ENCODE data around the gene RPL12.

Gene RPL12

GRCh38 chr9:127450830-127451607, at the start of gene RPL12, which contains the start of gene LRSAM1:
TSS of gene RPL12 (minus strand) at chr9:127451406. CDS start at chr9:127451317, 89 bp downstream.
TSS of gene LRSAM1 (plus strand) at chr9:127451510. CDS start at chr9:127454528, 3,018 bp downstream.
- in situ Hi-C loops (cut with MboI; ENCODE audit: low sequenced_read_pairs): no loop called here

- in situ Hi-C loops (cut with MboI; ENCODE audit: low sequenced_read_pairs): loop anchor here (10.0 to 25.0 kb wide), 2 partner anchors 234 to 411 kb away; partner anchors contain the start of genes ST6GALNAC4 and TOR2A
These were observed 49.7 kb upstream of the RPL12 start for GRCh38 chr9:127500862-127501261.

- in situ Hi-C loops (cut with MboI; ENCODE audit: low sequenced_read_pairs): loop anchor here (10.0 to 25.0 kb wide), 2 partner anchors 234 to 412 kb away; partner anchors contain the start of genes ST6GALNAC4 and TOR2A
These were observed 49.2 kb upstream of the RPL12 start for GRCh38 chr9:127500399-127500798.

GRCh38 chr9:127498298-127498697, 47.1 kb upstream of the RPL12 start:
- in situ Hi-C loops (cut with MboI; ENCODE audit: low sequenced_read_pairs): no loop called here

- in situ Hi-C loops (cut with MboI; ENCODE audit: low sequenced_read_pairs): no loop called here
These were observed 46.6 kb upstream of the RPL12 start for GRCh38 chr9:127497656-127498290.

- in situ Hi-C loops (cut with MboI; ENCODE audit: low sequenced_read_pairs): no loop called here
These were observed 45.8 kb upstream of the RPL12 start for GRCh38 chr9:127496974-127497373.

- in situ Hi-C loops (cut with MboI; ENCODE audit: low sequenced_read_pairs): no loop called here
These were observed 44.8 kb upstream of the RPL12 start for GRCh38 chr9:127495884-127496555.

- in situ Hi-C loops (cut with MboI; ENCODE audit: low sequenced_read_pairs): no loop called here
These were observed 43.1 kb upstream of the RPL12 start for GRCh38 chr9:127494304-127494702.

- in situ Hi-C loops (cut with MboI; ENCODE audit: low sequenced_read_pairs): no loop called here
These were observed 42.5 kb upstream of the RPL12 start for GRCh38 chr9:127493592-127494303.

GRCh38 chr9:127492616-127493015, 41.4 kb upstream of the RPL12 start:
- in situ Hi-C loops (cut with MboI; ENCODE audit: low sequenced_read_pairs): no loop called here

GRCh38 chr9:127491516-127491915, 40.3 kb upstream of the RPL12 start:
- in situ Hi-C loops (cut with MboI; ENCODE audit: low sequenced_read_pairs): no loop called here

- in situ Hi-C loops (cut with MboI; ENCODE audit: low sequenced_read_pairs): no loop called here
These were observed 39.5 kb upstream of the RPL12 start for GRCh38 chr9:127490535-127491230.

GRCh38 chr9:127489471-127490115, 38.4 kb upstream of the RPL12 start:
- in situ Hi-C loops (cut with MboI; ENCODE audit: low sequenced_read_pairs): no loop called here

- in situ Hi-C loops (cut with MboI; ENCODE audit: low sequenced_read_pairs): no loop called here
These were observed 37.7 kb upstream of the RPL12 start for GRCh38 chr9:127488946-127489345.

GRCh38 chr9:127485995-127486394, 34.8 kb upstream of the RPL12 start:
- in situ Hi-C loops (cut with MboI; ENCODE audit: low sequenced_read_pairs): no loop called here

GRCh38 chr9:127482662-127483061, 31.5 kb upstream of the RPL12 start:
- in situ Hi-C loops (cut with MboI; ENCODE audit: low sequenced_read_pairs): no loop called here

GRCh38 chr9:127479507-127480081, 28.4 kb upstream of the RPL12 start:
- in situ Hi-C loops (cut with MboI; ENCODE audit: low sequenced_read_pairs): no loop called here

GRCh38 chr9:127474592-127474991, 23.4 kb upstream of the RPL12 start:
- in situ Hi-C loops (cut with MboI; ENCODE audit: low sequenced_read_pairs): no loop called here

- in situ Hi-C loops (cut with MboI; ENCODE audit: low sequenced_read_pairs): no loop called here
These were observed 22.7 kb upstream of the RPL12 start for GRCh38 chr9:127473932-127474331.

Measured in HL-60/S4 treated with retinoic acid at 250 ng/mL for 4 days and 3 days (cell line).